KMS-11 (cell line): ENCODE measurements around the gene ANKRD33B.
A peak's percentile ranks its signal among the peaks of the same experiment; 100 is the strongest.

Source experiments
- H2AFZ ChIP-seq: fragments of 200-600 bp; sonication (generic); 2 replicates; pipeline ENCODE4 v1.6.1; 2016; ENCODE audit warnings: antibody characterized with exemption, mixed run types, low read depth
- H3K27ac ChIP-seq: fragments of 200-600 bp; sonication (generic); 2 replicates; pipeline ENCODE4 v1.6.1; 2016; ENCODE audit warnings: mild to moderate bottlenecking, mixed run types
- H3K27me3 ChIP-seq: fragments of 200-600 bp; sonication (generic); 2 replicates; pipeline ENCODE4 v1.6.1; 2017; ENCODE audit warnings: mild to moderate bottlenecking, low read depth, mixed run types, moderate library complexity; ENCODE audit not compliant: insufficient read depth
- H3K36me3 ChIP-seq: fragments of 200-600 bp; sonication (generic); 2 replicates; pipeline ENCODE4 v1.6.1; 2017; ENCODE audit warnings: mild to moderate bottlenecking, mixed run types; ENCODE audit not compliant: insufficient read depth
- H3K4me1 ChIP-seq: fragments of 200-600 bp; sonication (generic); 2 replicates; pipeline ENCODE4 v1.6.1; 2016; ENCODE audit warnings: mild to moderate bottlenecking, low read depth, mixed run types; ENCODE audit not compliant: poor library complexity, severe bottlenecking
- H3K4me2 ChIP-seq: fragments of 200-600 bp; sonication (generic); 2 replicates; pipeline ENCODE4 v1.7.0; 2016; ENCODE audit warnings: mild to moderate bottlenecking, mixed run types
- H3K4me3 ChIP-seq: fragments of 200-600 bp; sonication (generic); IDR thresholded peaks from 2 replicates; pipeline ENCODE4 v1.6.1; 2017; ENCODE audit warnings: low read depth, low read length, mixed read lengths; ENCODE audit not compliant: insufficient read depth
- H3K79me2 ChIP-seq: fragments of 200-600 bp; sonication (generic); 2 replicates; pipeline ENCODE4 v1.6.1; 2016; ENCODE audit warnings: low read depth, mixed run types; ENCODE audit not compliant: insufficient read depth
- H3K9ac ChIP-seq: fragments of 200-600 bp; sonication (generic); 2 replicates; pipeline ENCODE4 v1.6.1; 2016; ENCODE audit warnings: mild to moderate bottlenecking, mixed run types
- H4K20me1 ChIP-seq: fragments of 200-600 bp; sonication (generic); 2 replicates; pipeline ENCODE4 v1.6.1; 2016; ENCODE audit warnings: mild to moderate bottlenecking, mixed run types; ENCODE audit not compliant: insufficient read depth
- CTCF ChIP-seq: fragments of 200-600 bp; sonication (generic); conservative IDR thresholded peaks from 2 replicates; pipeline ENCODE4 v1.6.1; 2017; ENCODE audit warnings: low read depth, mild to moderate bottlenecking, antibody characterized with exemption, low read length, moderate library complexity, mixed read lengths

The ANKRD33B gene

GRCh38 chr5:10596310-10596703 is 32.4 kb downstream of the ANKRD33B start:
- no peak overlapping the region for H3K4me3 ChIP-seq
- H3K27me3 ChIP-seq = no peaks in the 10 kb centered on the region
- H3K9ac ChIP-seq = no peak overlapping the region; the same call in 1 of the 2 replicates
- peaks cover 100% of the 10 kb centered on the region for H3K4me1 ChIP-seq
- TF ChIP-seq CTCF = no peak
- peak overlapping the region; percentile 25; the same call in 1 of the 2 replicates for H2AFZ ChIP-seq
- no peaks in the 10 kb centered on the region for H4K20me1 ChIP-seq
- peaks cover 13% of the 10 kb centered on the region; the same call in 1 of the 2 replicates for H3K79me2 ChIP-seq
- H3K27ac ChIP-seq = peak overlapping the region; percentile 63
- no peaks in the 10 kb centered on the region for H3K36me3 ChIP-seq
- H3K4me2 ChIP-seq = peak overlapping the region; percentile 55

GRCh38 chr5:10596886-10597451 is 33.1 kb downstream of the ANKRD33B start:
- TF ChIP-seq CTCF = no peak
- H3K79me2 ChIP-seq = peaks cover 13% of the 10 kb centered on the region; the same call in 1 of the 2 replicates
- H3K27me3 ChIP-seq = no peaks in the 10 kb centered on the region
- H3K9ac ChIP-seq = no peak overlapping the region
- H3K4me2 ChIP-seq = peak overlapping the region; percentile 55
- H3K36me3 ChIP-seq = no peaks in the 10 kb centered on the region
- peaks cover 100% of the 10 kb centered on the region for H3K4me1 ChIP-seq
- H4K20me1 ChIP-seq = no peaks in the 10 kb centered on the region
- H3K4me3 ChIP-seq = no peak overlapping the region
- peak overlapping the region; percentile 63; the same call in 1 of the 2 replicates for H3K27ac ChIP-seq
- H2AFZ ChIP-seq = no peak overlapping the region

GRCh38 chr5:10599113-10599512 is 35.2 kb downstream of the ANKRD33B start:
- Histone ChIP-seq H4K20me1 (no peaks in the 10 kb centered on the region), H3K27me3 (no peaks in the 10 kb centered on the region), H3K79me2 (peaks cover 23% of the 10 kb centered on the region; the same call in 1 of the 2 replicates), H3K36me3 (no peaks in the 10 kb centered on the region), H3K4me2 (peak overlapping the region; percentile 14; the same call in 1 of the 2 replicates), H3K4me3 (no peak overlapping the region), H2AFZ (no peak overlapping the region), H3K27ac (no peak overlapping the region; the same call in 1 of the 2 replicates), H3K9ac (no peak overlapping the region), H3K4me1 (peaks cover 90% of the 10 kb centered on the region)
- TF ChIP-seq CTCF = no peak

- peak overlapping the region; percentile 75; the same call in 1 of the 2 replicates for H3K27ac ChIP-seq
- no peak overlapping the region for H3K9ac ChIP-seq
These were observed 36.0 kb downstream of the ANKRD33B start for GRCh38 chr5:10599862-10600284.

More at GRCh38 chr5:10599862-10600284, 36.0 kb downstream of the ANKRD33B start:
- no peak overlapping the region for H2AFZ ChIP-seq
- H3K27me3 ChIP-seq = no peaks in the 10 kb centered on the region
- TF ChIP-seq CTCF = no peak
- H3K4me3 ChIP-seq = no peak overlapping the region
- H3K79me2 ChIP-seq = peaks cover 23% of the 10 kb centered on the region; the same call in 1 of the 2 replicates
- H3K36me3 ChIP-seq = no peaks in the 10 kb centered on the region
- H4K20me1 ChIP-seq = no peaks in the 10 kb centered on the region
- peak overlapping the region; percentile 76; the same call in 1 of the 2 replicates for H3K4me2 ChIP-seq
- peaks cover 82% of the 10 kb centered on the region for H3K4me1 ChIP-seq
